Subcutaneous adipose tissue (tissue), 4 donors: ENCODE results near the gene SLC46A1. TPM values are rescaled to one million over a fixed set of nuclear protein-coding genes. Genes with fewer than 3 reads are reported as not detected.

ENCODE experiments used
- total RNA-seq, 4 donors: library from RNA; depleted of rRNA; stranded (reverse); fragments of >200 nt; gene quantifications; one replicate each; pipeline ENCODE4 v1.1.0, GENCODE V29; 2016
- TF ChIP-seq, protein P1 (sequence below): fragments of 450-650 bp; IDR thresholded peaks from one replicate; pipeline ENCODE4 v1.5.1; 2016; ENCODE audit warnings: low read depth, mild to moderate bottlenecking, control low read depth, antibody characterized with exemption, moderate library complexity

Gene SLC46A1
- total RNA-seq: 10 to 100 TPM in 3 of 4 donors, 1 to 10 TPM in 1; 7.3 to 16.3 (median 13.1) TPM

DNA sequence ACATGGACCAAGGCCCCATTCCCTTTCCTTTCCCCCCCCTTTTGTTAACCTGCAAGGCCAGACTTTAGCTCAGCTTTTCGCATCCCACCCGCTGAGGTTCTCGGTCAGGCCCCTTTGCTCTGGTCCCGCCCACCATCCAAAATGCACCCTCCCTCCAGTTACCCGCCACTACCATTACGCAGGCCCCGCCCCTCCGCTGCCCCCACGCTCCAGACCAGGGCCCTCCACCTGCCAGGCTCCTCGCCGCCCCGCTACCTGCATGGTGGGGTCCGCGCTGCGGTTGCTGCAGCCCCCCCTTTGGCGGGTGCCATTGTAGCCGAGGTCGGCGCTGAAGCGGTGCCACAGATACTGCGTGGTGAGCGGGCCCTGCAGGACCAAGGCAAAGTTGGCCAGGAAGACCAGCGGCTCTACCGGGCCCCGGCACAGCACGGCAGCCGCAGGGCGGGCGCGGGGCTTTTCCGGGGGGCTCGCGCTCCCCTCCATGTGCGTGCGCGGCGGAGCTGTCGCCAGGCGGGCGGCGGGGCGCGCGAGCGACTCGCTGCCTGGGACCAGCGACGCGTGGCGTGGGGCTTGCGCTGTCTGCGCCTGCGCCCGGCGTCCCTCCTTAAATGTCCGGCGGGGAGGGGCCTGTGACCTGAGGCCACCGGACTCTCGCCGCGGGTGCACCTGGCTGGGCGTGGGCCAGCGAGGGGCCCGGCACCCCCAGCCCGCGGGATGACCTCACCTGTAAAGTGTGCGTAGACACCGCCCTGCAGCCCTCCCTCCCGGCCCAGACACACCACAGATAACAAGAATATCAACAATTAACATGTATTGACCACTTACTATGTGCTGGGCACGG is at the start of gene SLC46A1:
SLC46A1 (minus strand) TSS at position 581 of the 841 bp plus-strand sequence; CDS start at position 483, 98 bp downstream.
- TF ChIP-seq, protein P1, sequence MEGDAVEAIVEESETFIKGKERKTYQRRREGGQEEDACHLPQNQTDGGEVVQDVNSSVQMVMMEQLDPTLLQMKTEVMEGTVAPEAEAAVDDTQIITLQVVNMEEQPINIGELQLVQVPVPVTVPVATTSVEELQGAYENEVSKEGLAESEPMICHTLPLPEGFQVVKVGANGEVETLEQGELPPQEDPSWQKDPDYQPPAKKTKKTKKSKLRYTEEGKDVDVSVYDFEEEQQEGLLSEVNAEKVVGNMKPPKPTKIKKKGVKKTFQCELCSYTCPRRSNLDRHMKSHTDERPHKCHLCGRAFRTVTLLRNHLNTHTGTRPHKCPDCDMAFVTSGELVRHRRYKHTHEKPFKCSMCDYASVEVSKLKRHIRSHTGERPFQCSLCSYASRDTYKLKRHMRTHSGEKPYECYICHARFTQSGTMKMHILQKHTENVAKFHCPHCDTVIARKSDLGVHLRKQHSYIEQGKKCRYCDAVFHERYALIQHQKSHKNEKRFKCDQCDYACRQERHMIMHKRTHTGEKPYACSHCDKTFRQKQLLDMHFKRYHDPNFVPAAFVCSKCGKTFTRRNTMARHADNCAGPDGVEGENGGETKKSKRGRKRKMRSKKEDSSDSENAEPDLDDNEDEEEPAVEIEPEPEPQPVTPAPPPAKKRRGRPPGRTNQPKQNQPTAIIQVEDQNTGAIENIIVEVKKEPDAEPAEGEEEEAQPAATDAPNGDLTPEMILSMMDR: no peak

DNA sequence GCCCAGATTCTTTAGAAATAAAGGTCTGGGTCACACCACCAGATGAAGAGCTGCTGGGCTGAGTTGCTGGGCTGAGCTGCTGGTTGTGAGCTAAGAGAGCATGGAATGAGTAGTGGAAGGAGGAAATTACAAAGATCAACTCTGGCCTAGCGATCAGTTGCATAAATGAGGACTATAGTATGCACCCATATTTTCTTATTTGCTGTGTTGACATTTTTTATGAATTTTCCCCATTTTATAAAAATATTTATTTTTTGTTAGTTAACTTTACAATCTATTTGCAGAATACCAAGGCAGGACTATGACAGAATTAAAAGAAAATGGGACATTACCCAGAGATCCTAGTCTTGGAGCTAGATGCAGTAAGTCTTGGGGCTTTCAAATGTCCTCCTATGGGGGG is 43.8 kb upstream of the SLC46A1 start:
- TF ChIP-seq, protein P1: no peak

DNA sequence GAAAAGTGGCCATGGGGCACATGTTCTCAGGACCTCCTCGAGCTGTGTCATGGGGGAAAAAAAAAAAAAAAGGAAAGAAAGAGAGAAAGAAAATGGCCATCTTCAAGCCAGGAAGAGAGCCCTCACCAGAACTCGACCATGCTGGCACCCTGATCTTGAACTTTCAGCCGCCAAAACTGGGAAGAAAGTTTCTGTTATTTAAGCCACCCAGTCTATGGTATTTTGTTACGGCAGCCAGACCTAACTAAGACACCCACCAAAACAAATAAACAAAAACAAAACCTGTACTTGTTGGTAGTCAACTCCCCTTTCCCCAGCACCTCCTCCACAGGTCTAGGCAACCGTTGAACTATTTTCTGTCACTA is 41.4 kb upstream of the SLC46A1 start:
- TF ChIP-seq, protein P1: no peak

DNA sequence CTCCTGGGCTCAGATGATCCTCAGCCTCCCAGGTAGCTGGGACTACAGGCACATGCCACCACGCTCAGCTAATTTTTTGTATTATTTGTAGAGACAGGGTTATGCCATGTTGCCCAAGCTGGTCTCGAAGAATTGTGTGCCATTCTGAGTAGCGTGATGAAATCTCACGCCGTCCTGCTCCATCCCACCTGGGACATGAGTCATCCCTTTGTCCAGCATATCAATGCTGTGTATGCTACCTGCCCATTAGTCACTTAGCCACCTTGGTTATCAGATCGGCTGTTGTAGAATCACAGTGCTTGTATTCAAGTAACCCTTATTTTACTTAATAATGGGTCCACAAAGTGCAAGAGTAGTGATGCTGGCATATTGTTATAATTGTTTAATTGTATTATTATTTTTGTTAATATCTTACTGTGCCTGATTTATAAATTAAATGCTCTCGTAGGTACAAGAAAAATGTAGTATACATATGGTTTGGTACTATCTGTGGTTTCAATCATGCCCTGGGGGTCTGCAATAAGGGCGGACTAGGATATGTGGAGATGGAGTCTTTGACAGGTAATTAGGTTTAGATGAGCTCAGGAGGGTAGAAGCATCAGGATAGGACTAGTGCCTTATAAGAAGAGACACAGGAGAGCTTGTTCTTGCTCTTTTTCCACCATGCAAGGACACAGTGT is 40.8 kb upstream of the SLC46A1 start:
- TF ChIP-seq, protein P1: no peak

DNA sequence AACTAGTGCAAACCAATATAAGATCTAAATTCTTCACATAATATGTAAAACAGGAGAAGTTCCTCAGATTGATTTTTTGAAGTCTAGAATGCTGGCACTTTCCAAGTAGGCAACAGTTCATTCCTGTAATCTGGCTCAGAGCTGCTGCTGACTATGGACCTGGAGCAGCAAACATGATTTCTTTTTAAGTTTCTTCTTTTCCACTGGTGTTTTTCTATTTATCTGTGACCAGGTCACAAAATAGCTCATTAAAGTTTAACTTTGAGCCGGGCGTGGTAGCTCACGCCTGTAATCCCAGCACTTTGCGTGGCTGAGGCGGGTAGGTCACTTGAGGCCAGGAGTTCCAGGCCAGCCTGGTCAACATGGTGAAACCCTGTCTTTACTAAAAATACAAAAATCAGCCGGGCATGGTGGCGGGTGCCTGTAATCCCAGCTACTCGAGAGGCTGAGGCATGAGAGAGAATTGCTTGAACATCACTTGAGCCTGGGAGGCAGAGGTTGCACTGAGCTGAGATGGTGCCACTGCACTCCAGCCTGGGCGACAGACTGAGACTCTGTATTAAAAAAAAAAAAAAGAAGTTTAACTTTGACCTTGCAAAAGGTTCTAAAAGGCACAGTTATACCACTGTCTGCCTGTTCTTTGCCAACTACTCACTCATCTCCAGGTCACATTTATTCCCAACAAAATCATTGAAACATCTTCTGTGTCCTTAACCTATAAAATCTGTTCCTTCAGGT is 38.1 kb upstream of the SLC46A1 start:
- TF ChIP-seq, protein P1: no peak

DNA sequence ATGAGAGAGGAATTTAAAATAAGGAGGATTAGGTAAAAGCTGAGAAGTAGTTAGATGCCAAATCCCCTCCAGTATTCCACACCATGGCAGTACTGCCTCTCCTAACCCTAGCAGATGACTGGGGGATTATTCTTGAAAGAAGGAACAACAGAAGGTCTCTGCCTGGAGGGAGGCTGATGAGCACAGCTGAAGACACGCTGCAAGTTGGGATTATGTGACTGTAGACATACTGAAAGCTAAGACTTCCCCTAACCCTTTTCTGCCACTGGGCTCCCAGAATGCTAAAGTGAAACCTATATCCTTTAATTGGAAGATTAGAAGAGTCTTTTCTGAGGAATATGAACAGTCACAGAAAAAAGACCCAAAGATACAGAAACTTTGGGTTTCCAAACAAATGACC is 27.7 kb upstream of the SLC46A1 start:
- TF ChIP-seq, protein P1: no peak

DNA sequence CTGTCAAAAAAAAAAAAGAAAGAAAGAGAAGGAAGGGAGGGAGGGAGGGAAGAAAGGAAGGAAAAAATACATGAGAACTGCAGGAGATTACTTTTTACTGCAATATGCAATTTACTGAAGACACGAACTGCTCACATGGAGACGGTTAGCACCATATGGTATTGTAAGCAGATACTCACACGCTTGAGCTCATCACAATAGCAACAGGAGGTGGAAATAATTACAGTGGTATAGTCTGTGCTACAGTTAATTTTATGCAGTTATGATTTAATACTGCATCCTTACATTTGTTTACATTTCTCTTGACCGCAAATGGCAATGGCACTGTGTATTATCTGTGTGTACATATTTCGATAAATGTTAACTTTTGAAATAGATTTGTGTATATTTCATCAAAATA is 21.4 kb upstream of the SLC46A1 start:
- TF ChIP-seq, protein P1: no peak
